Retinal pigment epithelial cell (primary cell): ENCODE measurements around the gene HSPB2.

ENCODE experiments used
- DNase-seq: peaks from one replicate; pipeline ENCODE4 v3.0.0-alpha.2; 2010; ENCODE audit warnings: low read depth
- H3K4me3 ChIP-seq: 2 replicates; pipeline ENCODE4 v1.5.1; 2011; ENCODE audit warnings: mild to moderate bottlenecking, low read length, control low read depth, moderate library complexity
- TF ChIP-seq, protein P1 (sequence below): conservative IDR thresholded peaks from 2 replicates; pipeline ENCODE4 v1.5.1; 2011; ENCODE audit warnings: low read depth, low read length, control low read depth, inconsistent platforms

Gene HSPB2

DNA sequence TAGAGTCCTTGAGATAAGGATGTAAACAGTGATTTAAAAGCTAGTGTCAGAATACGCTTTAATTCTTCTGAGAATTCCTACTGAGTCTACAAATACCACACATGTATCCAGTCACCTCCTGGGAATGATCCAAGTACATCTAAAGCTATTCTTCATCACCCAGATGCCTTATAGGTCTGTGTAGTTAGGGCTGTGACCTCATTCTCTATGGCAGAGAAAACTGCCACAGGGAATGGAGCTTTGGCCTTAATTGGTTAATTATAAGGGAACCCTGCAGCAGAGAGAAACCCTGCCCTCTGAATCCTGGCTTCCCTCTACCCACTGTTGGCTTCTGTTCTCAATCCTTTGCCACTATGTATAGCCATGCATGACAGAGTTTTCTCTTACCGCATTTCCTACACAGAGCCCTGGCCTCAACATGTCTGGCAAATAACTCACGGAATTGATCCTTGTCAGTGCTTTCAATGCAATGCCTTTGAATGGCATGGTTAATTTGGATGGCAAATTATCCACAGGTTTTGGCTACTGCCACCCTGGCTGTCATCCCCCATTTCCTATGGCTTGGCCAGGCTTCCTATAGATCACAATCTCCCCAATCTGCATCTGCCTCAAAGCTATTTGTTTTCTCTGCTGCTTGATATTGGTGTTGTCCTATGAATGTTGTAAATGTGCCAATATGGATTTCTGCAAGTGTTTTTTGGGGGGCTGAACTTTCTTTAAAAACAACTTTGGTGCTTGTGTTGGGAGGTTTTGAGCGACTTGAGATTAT is 27.5 kb downstream of the HSPB2 start:
- no peak overlapping the region for H3K4me3 ChIP-seq
- peak; percentile 72 for DNase-seq
- TF ChIP-seq, protein P1, sequence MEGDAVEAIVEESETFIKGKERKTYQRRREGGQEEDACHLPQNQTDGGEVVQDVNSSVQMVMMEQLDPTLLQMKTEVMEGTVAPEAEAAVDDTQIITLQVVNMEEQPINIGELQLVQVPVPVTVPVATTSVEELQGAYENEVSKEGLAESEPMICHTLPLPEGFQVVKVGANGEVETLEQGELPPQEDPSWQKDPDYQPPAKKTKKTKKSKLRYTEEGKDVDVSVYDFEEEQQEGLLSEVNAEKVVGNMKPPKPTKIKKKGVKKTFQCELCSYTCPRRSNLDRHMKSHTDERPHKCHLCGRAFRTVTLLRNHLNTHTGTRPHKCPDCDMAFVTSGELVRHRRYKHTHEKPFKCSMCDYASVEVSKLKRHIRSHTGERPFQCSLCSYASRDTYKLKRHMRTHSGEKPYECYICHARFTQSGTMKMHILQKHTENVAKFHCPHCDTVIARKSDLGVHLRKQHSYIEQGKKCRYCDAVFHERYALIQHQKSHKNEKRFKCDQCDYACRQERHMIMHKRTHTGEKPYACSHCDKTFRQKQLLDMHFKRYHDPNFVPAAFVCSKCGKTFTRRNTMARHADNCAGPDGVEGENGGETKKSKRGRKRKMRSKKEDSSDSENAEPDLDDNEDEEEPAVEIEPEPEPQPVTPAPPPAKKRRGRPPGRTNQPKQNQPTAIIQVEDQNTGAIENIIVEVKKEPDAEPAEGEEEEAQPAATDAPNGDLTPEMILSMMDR = no peak

DNA sequence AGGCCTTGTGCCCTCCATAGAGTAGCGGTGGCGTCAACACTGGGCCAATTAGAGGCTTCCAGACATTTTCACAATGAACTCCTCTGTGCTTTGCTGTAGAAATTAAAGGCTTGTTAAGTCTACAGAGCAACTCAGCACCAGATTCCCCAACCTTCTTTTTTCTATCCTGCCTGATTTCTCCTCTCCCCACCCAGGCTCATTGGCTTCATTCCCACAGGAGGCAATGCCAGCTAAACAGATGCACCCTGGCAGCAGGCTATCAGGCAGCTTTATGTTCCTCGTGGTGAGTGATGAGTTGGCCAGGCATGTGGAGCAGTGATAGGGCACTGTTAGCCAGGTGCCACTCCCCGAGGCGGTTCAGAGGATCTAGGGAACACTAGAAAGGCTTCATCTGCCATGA is 29.4 kb downstream of the HSPB2 start:
- no peak for DNase-seq
- no peak overlapping the region for H3K4me3 ChIP-seq
- TF ChIP-seq, protein P1 = no peak

DNA sequence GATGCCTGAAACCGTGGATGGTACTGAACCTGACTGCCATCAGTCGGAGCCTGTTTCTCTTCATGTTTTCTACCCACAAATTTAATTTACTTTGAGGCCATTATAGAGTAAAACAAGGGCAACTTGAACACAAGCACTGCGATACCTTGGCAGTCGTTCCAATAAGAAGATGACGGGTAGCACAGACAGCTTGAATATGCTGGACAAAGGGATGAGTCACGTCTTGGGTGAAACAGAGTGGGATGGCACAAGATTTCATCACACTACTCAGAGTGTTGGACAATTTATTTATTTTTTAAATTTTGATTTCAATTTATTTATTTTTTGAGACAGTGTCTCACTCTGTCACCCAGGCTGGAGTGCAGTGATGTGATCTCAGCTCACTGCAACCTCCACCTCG is 30.3 kb downstream of the HSPB2 start:
- TF ChIP-seq, protein P1 = no peak
- no peak overlapping the region for H3K4me3 ChIP-seq
- no peak for DNase-seq

DNA sequence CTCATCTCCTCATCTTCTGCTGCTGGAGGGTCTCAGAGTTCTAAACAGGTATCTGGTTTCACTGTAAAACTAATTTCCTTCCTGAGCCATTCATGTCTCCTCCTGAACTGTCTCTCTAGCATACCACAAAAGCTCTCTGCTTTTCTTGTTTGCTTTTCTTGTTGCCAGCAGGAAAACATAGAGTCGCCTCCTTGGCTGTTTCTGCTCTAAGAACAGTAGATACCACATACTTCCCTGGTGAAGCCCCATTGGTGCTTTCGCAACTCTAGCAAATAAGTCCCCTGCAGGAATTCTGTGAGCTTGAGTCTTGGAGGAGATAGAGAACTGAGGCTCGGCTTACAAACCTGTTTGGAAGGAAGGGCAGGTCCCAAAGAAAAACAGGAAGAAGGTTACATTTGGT is 31.6 kb downstream of the HSPB2 start:
- no peak overlapping the region for H3K4me3 ChIP-seq
- TF ChIP-seq, protein P1 = no peak
- DNase-seq = no peak

DNA sequence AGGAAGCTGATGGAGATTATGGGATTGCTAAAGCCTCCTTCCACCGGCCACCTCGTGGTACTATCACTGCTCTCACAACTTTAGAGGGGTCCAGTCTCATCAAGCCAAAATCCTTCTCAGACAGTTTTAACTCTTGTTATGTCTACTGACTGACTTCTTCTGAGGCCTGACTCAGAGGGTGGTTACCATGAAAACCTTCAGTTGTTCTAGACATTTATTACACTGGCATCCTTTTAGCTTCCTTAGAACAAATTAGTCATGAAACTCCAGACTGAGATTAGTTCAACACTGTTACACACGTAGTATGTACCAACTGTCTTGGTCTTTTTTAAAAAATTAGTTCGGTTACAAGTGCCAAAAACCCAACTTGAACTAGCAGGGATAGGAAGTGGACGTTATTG is 32.1 kb downstream of the HSPB2 start:
- no peak overlapping the region for H3K4me3 ChIP-seq
- TF ChIP-seq, protein P1 = no peak
- peak; percentile 87 for DNase-seq

DNA sequence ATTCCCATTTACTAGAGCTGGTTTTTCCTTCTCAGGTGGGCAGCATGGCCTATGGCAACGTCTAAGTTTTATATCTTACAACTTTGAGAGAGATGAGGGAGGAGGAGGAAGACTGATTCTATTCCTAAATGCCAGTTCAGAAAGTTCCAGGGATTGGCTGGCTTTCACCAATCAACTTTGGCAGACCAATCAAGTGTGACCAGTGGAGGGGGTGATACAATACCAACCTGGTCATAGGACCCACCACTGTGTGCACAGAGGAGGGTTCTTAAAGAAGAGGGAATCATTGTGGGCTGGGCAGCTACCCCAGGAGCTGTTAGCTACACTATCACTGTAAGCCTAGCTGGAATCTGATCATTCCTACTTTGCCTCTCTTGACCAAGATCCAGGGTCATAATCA is 32.7 kb downstream of the HSPB2 start:
- TF ChIP-seq, protein P1 = no peak
- no peak for DNase-seq
- no peak overlapping the region for H3K4me3 ChIP-seq

DNA sequence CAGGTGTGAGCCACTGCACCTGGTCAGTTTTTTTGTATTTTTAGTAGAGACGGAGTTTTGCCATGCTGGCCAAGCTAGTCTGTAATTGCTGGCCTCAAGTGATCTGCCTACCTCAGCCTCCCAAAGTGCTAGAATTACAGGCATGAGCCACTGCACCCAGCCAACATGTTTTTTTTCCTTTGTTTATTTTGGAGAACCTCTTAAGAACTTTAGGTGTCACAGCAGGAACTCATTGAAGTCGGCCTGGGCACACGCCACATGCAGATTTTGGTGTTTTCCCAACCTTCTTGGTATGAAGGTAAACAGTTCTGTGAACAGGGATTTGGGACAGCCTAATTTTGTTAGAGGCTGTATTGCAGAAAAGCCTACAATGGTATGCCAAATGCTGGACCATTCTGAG is 34.0 kb downstream of the HSPB2 start:
- TF ChIP-seq, protein P1 = no peak
- no peak for DNase-seq
- H3K4me3 ChIP-seq = no peak overlapping the region
